Parathyroid adenoma (tissue), 2 donors: ENCODE results near the gene SLC9B1.

Experiments used
- H2AFZ ChIP-seq: fragments of 300-600 bp; sonication (generic); one replicate; pipeline ENCODE4 v1.7.0; 2017; ENCODE audit warnings: antibody characterized with exemption, mild to moderate bottlenecking
- H3K27ac ChIP-seq: fragments of 300-600 bp; sonication (generic); one replicate; pipeline ENCODE4 v1.7.0; 2017
- H3K27me3 ChIP-seq: fragments of 300-600 bp; sonication (generic); one replicate; pipeline ENCODE4 v1.7.0; 2017; ENCODE audit warnings: low read length; ENCODE audit not compliant: control insufficient read depth, insufficient read depth
- H3K36me3 ChIP-seq: fragments of 300-600 bp; sonication (generic); one replicate; pipeline ENCODE4 v1.7.0; 2017; ENCODE audit warnings: low read length; ENCODE audit not compliant: control insufficient read depth, insufficient read depth
- H3K4me1 ChIP-seq: fragments of 300-600 bp; sonication (generic); one replicate; pipeline ENCODE4 v1.7.0; 2017; ENCODE audit warnings: control low read depth
- H3K4me2 ChIP-seq: fragments of 300-600 bp; sonication (generic); one replicate; pipeline ENCODE4 v1.7.0; 2017; ENCODE audit warnings: low read length
- H3K4me3 ChIP-seq: fragments of 300-600 bp; sonication (generic); one replicate; pipeline ENCODE4 v1.7.0; 2017; ENCODE audit warnings: low read depth, low read length
- H3K79me2 ChIP-seq: fragments of 300-600 bp; sonication (generic); one replicate; pipeline ENCODE4 v1.7.0; 2017; ENCODE audit warnings: control low read depth
- H3K9ac ChIP-seq: fragments of 300-600 bp; sonication (generic); one replicate; pipeline ENCODE4 v1.7.0; 2017; ENCODE audit warnings: mild to moderate bottlenecking
- H3K9me3 ChIP-seq: fragments of 300-600 bp; sonication (generic); one replicate; pipeline ENCODE4 v1.7.0; 2017; ENCODE audit warnings: low read length; ENCODE audit not compliant: control insufficient read depth
- CTCF ChIP-seq: fragments of 300-600 bp; sonication (generic); IDR thresholded peaks from one replicate; pipeline ENCODE4 v1.7.0; 2017; ENCODE audit warnings: antibody characterized with exemption, mild to moderate bottlenecking
- donor health status: primary hyperparathyroidism.

Gene SLC9B1

GRCh38 chr4:103026868-103027267 lies 7.4 kb upstream of the SLC9B1 start:
- TF ChIP-seq CTCF, result no peak
- H3K4me1 ChIP-seq, result no peaks in the 10 kb centered on the region

GRCh38 chr4:103024996-103025395 lies 5.5 kb upstream of the SLC9B1 start:
- Histone ChIP-seq H3K9me3 (no peaks in the 10 kb centered on the region), H2AFZ (no peak overlapping the region), H3K36me3 (no peaks in the 10 kb centered on the region), H3K79me2 (no peaks in the 10 kb centered on the region), H3K4me3 (no peak overlapping the region), H3K27me3 (no peaks in the 10 kb centered on the region), H3K4me1 (no peaks in the 10 kb centered on the region), H3K9ac (no peak overlapping the region), H3K4me2 (no peak overlapping the region), H3K27ac (no peak overlapping the region)
- TF ChIP-seq CTCF, result no peak

More at GRCh38 chr4:103026868-103027267, 7.4 kb upstream of the SLC9B1 start:
- Histone ChIP-seq H3K36me3 (no peaks in the 10 kb centered on the region), H3K27ac (no peak overlapping the region), H3K4me2 (no peak overlapping the region), H3K9ac (no peak overlapping the region), H3K79me2 (no peaks in the 10 kb centered on the region), H2AFZ (no peak overlapping the region), H3K4me3 (no peak overlapping the region), H3K9me3 (no peaks in the 10 kb centered on the region), H3K27me3 (no peaks in the 10 kb centered on the region)

GRCh38 chr4:103021120-103021519 lies 1.6 kb upstream of the SLC9B1 start:
- Histone ChIP-seq H3K36me3 (no peaks in the 10 kb centered on the region), H3K27ac (no peak overlapping the region), H3K27me3 (no peaks in the 10 kb centered on the region), H3K9ac (no peak overlapping the region), H3K4me2 (no peak overlapping the region), H3K4me3 (no peak overlapping the region), H2AFZ (peak overlapping the region; percentile 29), H3K9me3 (no peaks in the 10 kb centered on the region), H3K79me2 (no peaks in the 10 kb centered on the region), H3K4me1 (peaks cover 5% of the 10 kb centered on the region)
- TF ChIP-seq CTCF, result no peak

- TF ChIP-seq CTCF, result no peak
- H3K4me2 ChIP-seq, result peak overlapping the region; percentile 97
- H2AFZ ChIP-seq, result peak overlapping the region; percentile 97
- H3K27ac ChIP-seq, result peak overlapping the region; percentile 98
- H3K27me3 ChIP-seq, result no peaks in the 10 kb centered on the region
- H3K4me1 ChIP-seq, result peaks cover 5% of the 10 kb centered on the region
- no peaks in the 10 kb centered on the region for H3K36me3 ChIP-seq
- H3K9ac ChIP-seq, result peak overlapping the region; percentile 37
- no peaks in the 10 kb centered on the region for H3K79me2 ChIP-seq
- peak overlapping the region; percentile 74 for H3K4me3 ChIP-seq
- H3K9me3 ChIP-seq, result no peaks in the 10 kb centered on the region
These were observed 856 bp downstream of the SLC9B1 start for GRCh38 chr4:103018391-103019307.
